Uterus (tissue), 4 donors: ENCODE measurements around the gene CINP. TPM values are rescaled to one million over a fixed set of nuclear protein-coding genes. Genes with fewer than 3 reads are reported as not detected.

ENCODE experiments used
- DNase-seq, 2 donors: peaks; one replicate each; pipeline ENCODE4 v3.0.0-alpha.2; 2019 to 2020
- H3K27ac ChIP-seq, 2 donors: fragments of 200-600 bp; sonication (generic); 1 replicate in 1 of 2; 2 replicates in 1 of 2; pipeline ENCODE4 v1.5.1; 2016 to 2018
- H3K27me3 ChIP-seq, 2 donors: fragments of 200-600 bp; sonication (generic); one replicate each; pipeline ENCODE4 v1.5.1; 2018 to 2019; ENCODE audit warnings: control low read depth in 1 of 2
- H3K36me3 ChIP-seq, 2 donors: fragments of 200-600 bp; sonication (generic); one replicate each; pipeline ENCODE4 v1.5.1; 2019; ENCODE audit warnings: control low read depth in 1 of 2
- H3K4me1 ChIP-seq, 2 donors: fragments of 200-600 bp; sonication (generic); one replicate each; pipeline ENCODE4 v1.5.1; 2018 to 2019; ENCODE audit warnings: control low read depth in 1 of 2
- H3K4me3 ChIP-seq, 2 donors: fragments of 200-600 bp; sonication (generic); 1 replicate in 1 of 2; 2 replicates in 1 of 2; pipeline ENCODE4 v1.5.1; 2018 to 2019; ENCODE audit warnings: mild to moderate bottlenecking in 1 of 2
- H3K9me3 ChIP-seq, 2 donors: fragments of 200-600 bp; sonication (generic); one replicate each; pipeline ENCODE4 v1.5.1; 2019; ENCODE audit warnings: control low read depth in 1 of 2
- POLR2A ChIP-seq, 2 donors: fragments of 450-650 bp; IDR thresholded peaks; one replicate each; pipeline ENCODE4 v1.6.1; 2016; ENCODE audit warnings: antibody characterized with exemption in 2 of 2, mild to moderate bottlenecking in 1 of 2, moderate library complexity in 1 of 2
- intact Hi-C: fragments of 100-400 bp; cut with DNase I; formaldehyde crosslinking; loops from one replicate; pipeline ENCODE4 v1.15.1; 2023; ENCODE audit warnings: low total_unique reads
- total RNA-seq, 4 donors: library from RNA; depleted of rRNA in 3 of 4; stranded (reverse); fragments of >200 nt in 3 of 4; gene quantifications; one replicate each; pipeline versions ENCODE4 v1.1.0 to v1.2.4, GENCODE V29; 2014 to 2023
- TF ChIP-seq, protein P1 (sequence below), 4 experiments: fragments of 200-600 bp in 2 of 4; fragments of 450-650 bp in 2 of 4; sonication (generic) in 2 of 4; IDR thresholded peaks; one replicate each; pipeline ENCODE4 v1.5.1; 2016 to 2019; ENCODE audit warnings: antibody characterized with exemption in 4 of 4, mild to moderate bottlenecking in 2 of 4, moderate library complexity in 1 of 4
- donor health status: DM: yes; HTN: yes; CAD: no.

Gene CINP
- total RNA-seq, 4 donors from 2014 or later, result 1.5 to 38.2 (median 16.3) TPM

DNA sequence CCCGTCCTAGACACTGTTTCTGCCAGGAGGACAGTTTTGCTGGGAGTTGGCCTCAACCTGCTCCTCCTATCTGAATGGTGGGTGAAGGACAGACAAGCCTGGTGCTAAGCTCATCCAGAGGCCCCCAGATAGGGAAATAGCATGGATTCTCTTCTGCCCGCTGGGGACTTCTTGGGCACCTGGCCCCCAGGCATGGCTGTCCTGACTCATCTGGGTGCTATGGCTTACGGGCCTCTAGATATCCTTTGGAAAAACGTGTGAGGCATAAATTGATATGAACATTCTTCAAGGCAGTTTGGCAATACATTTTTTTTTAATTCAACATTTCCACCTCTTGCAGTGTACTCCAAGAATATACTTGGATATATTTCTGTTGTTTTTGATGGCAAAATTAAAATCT, 8.7 kb upstream of the CINP start:
- no peaks in the 10 kb centered on the region for H3K9me3 ChIP-seq
- no peak overlapping the region for H3K4me3 ChIP-seq
- H3K36me3 ChIP-seq, result no peaks in the 10 kb centered on the region
- intact Hi-C loops, result no loop called here
- H3K27me3 ChIP-seq, result no peaks in the 10 kb centered on the region
- no peak overlapping the region for H3K27ac ChIP-seq
- no peak for DNase-seq
- H3K4me1 ChIP-seq, result no peaks in the 10 kb centered on the region
- TF ChIP-seq POLR2A (IDR thresholded peaks at IDR 0.05), result no peak
- TF ChIP-seq, protein P1, sequence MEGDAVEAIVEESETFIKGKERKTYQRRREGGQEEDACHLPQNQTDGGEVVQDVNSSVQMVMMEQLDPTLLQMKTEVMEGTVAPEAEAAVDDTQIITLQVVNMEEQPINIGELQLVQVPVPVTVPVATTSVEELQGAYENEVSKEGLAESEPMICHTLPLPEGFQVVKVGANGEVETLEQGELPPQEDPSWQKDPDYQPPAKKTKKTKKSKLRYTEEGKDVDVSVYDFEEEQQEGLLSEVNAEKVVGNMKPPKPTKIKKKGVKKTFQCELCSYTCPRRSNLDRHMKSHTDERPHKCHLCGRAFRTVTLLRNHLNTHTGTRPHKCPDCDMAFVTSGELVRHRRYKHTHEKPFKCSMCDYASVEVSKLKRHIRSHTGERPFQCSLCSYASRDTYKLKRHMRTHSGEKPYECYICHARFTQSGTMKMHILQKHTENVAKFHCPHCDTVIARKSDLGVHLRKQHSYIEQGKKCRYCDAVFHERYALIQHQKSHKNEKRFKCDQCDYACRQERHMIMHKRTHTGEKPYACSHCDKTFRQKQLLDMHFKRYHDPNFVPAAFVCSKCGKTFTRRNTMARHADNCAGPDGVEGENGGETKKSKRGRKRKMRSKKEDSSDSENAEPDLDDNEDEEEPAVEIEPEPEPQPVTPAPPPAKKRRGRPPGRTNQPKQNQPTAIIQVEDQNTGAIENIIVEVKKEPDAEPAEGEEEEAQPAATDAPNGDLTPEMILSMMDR (IDR thresholded peaks at IDR 0.05), result no peak

DNA sequence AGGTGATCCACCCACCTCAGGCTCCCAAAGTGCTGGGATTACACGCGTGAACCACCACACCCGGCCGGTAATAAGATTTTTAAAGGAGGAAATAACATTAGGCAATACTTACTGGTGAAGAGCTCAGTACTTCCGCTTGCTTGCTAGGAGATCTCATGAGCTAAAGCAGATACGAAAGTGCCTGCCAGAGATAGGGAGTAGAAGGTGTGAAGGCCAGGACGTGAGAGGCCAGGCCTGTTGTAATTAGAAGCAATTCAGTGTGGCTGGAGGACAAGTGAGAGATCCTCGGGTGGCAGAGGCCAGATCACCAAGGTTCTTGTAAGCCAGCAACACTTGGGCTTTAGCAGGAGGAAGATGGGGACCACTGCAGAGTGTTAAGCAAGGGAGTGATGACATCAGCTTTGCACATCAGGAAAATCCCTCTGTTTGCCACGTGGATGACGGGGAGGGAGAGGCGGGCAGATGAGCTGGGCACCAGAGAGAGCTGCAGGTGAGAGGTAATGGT, 7.7 kb upstream of the CINP start:
- no peaks in the 10 kb centered on the region for H3K36me3 ChIP-seq
- H3K27ac ChIP-seq, result no peak overlapping the region
- TF ChIP-seq, protein P1 (IDR thresholded peaks at IDR 0.05), result no peak
- no peak for TF ChIP-seq POLR2A (IDR thresholded peaks at IDR 0.05)
- intact Hi-C loops, result no loop called here
- no peak for DNase-seq
- no peak overlapping the region for H3K4me3 ChIP-seq
- H3K9me3 ChIP-seq, result no peaks in the 10 kb centered on the region
- no peaks in the 10 kb centered on the region for H3K4me1 ChIP-seq
- no peaks in the 10 kb centered on the region for H3K27me3 ChIP-seq

DNA sequence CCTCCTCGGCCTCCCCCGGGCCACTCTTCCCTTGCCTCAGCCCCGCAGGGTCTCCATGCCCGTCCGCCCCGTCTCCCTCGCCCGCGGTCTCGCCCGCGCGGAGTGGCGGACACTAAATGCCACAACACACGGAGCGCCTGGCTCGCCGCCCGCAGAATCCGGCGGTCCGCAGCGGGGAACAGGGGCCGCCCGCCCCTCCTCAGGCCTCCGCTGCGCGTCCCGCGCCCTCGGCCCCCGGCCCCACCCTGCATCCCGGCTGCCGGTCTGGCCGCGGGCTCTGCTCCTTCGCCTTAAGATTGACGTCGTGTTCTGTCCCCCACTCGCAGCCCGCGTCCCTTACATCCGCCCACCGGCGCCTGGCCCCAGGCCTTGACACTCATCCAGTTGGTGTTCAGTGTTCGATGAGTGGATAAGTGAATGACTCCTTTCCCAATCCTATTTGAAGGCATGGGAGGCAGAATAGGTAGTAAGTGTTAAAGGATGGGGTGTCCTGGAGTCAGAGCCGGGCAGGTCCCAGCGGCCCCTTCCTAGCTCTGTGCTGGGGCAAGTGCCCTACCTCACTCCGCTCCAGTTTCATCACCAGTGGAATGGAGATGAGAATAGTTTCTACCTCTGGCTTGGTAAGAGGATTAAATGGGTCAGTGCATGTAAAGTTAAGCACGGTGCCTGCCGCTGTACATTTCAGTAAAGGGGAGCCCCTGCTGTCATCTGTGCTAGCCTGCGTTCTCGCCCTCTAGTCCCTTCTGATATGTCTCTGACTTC, 673 bp upstream of the CINP start:
- intact Hi-C loops, result no loop called here
- DNase-seq, result no peak
- H3K27me3 ChIP-seq, result no peaks in the 10 kb centered on the region
- H3K36me3 ChIP-seq, result no peaks in the 10 kb centered on the region
- peaks cover 3 to 8% of the 10 kb centered on the region in 2 donors for H3K4me1 ChIP-seq
- peak overlapping the region; percentile 65 to 77 for H3K4me3 ChIP-seq
- peak overlapping the region; percentile 83 to 92 for H3K27ac ChIP-seq
- TF ChIP-seq POLR2A (IDR thresholded peaks at IDR 0.05), result no peak
- TF ChIP-seq, protein P1 (IDR thresholded peaks at IDR 0.05), result no peak
- no peaks in the 10 kb centered on the region for H3K9me3 ChIP-seq

DNA sequence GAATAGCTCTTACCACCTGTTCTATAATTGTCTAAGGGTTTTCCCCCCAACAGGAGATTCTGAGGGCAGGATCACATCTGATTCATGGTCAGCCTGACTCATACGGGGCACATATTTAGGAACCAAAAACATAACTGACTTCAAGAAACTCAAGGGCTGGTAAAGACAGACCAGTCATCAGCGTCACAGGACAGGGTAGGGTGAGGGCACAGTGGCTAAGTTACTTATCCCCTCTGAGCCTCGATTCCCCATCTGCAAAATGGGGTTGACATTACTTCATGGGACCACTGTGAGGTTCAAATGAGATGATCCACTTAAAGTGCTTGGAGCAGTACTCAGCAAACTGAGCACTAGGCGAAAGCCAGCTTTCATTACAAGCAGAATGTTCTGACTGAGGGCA, 606 bp downstream of the CINP start:
- Histone ChIP-seq H3K27me3 (no peaks in the 10 kb centered on the region), H3K36me3 (no peaks in the 10 kb centered on the region), H3K27ac (peak overlapping the region; percentile 83 to 92), H3K4me1 (peaks cover 3 to 8% of the 10 kb centered on the region in 2 donors), H3K4me3 (peak overlapping the region; percentile 65 to 77), H3K9me3 (no peaks in the 10 kb centered on the region)
- intact Hi-C loops, result no loop called here
- TF ChIP-seq, protein P1 (IDR thresholded peaks at IDR 0.05), result no peak
- no peak for TF ChIP-seq POLR2A (IDR thresholded peaks at IDR 0.05)
- no peak for DNase-seq

DNA sequence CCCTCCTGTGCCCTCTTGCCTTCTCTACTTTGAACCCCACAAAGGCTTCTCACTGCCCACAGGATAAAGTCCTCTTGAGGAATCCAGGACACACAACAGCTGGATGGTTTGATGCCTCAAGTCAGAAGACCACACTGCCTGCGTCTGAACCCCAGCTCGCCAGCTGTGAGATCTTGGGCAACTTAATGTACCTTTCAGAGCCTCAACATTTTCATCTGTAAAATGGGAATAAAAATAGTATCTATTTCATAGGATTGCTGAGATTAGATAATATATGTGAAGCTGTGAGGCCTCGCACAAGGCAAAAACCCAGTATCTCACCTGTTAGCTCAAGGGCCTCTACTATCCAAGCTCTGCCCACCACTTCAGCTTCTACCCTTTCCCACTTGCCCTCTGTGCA, 2.3 kb downstream of the CINP start:
- Histone ChIP-seq H3K4me1 (peaks cover 3 to 8% of the 10 kb centered on the region in 2 donors), H3K36me3 (no peaks in the 10 kb centered on the region), H3K27ac (no peak overlapping the region), H3K4me3 (no peak overlapping the region), H3K27me3 (no peaks in the 10 kb centered on the region), H3K9me3 (no peaks in the 10 kb centered on the region)
- no peak for DNase-seq
- TF ChIP-seq POLR2A (IDR thresholded peaks at IDR 0.05), result no peak
- TF ChIP-seq, protein P1 (IDR thresholded peaks at IDR 0.05), result no peak
- intact Hi-C loops, result no loop called here
